ENCODE results near the gene DEF6. TPM values are rescaled to one million over a fixed set of nuclear protein-coding genes. Genes with fewer than 3 reads are reported as not detected.

Gene DEF6
- total RNA-seq, 1 experiment from 2014 or later = 5.7 TPM

DNA sequence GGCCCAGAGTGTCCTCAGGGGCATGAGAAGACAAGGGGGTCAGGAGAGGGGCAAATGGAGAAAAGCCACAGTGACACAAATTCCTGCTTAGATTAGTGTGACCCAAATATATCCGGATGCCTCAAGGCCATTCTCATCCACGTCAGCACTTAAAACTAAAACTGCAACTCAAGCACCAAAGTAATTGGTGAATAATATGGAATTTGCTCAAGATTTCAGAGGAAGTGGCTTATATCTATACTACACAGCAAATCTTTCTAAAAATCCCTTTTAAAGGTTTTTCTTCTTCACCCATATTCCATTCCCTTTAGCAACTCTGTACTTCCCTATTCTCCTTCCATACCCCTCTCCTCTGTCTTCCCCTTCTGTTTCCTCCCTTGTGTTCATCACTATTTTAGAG is 15.2 kb downstream of the DEF6 start:
- H3K27ac Mint-ChIP-seq (ENCODE audit: unreplicated experiment) = no peak overlapping the region
- no peaks in the 10 kb centered on the region for H3K27me3 ChIP-seq (replicated peaks; ENCODE audit: control insufficient read depth, insufficient read depth, low read length)
- no peaks in the 10 kb centered on the region for H3K4me1 Mint-ChIP-seq (ENCODE audit: low read depth, unreplicated experiment)
- DNase-seq = no peak
- CTCF ChIA-PET = interaction anchor here (1.0 kb wide), 1 partner anchor 136 kb away, joined by 3 read pairs; no protein-coding TSS in a partner anchor
- no TSS peak for BruUV-seq (replicated peaks)
- H3K4me3 Mint-ChIP-seq (ENCODE audit: unreplicated experiment) = no peak overlapping the region
- H3K9me3 ChIP-seq = no peaks in the 10 kb centered on the region
- intact Hi-C loops (cut with micrococcal nuclease; ENCODE audit: unreplicated experiment) = no loop called here
- H3K4me1 ChIP-seq = peaks cover 8% of the 10 kb centered on the region
- H3K36me3 ChIP-seq (ENCODE audit: control insufficient read depth, insufficient read depth, low read length) = no peaks in the 10 kb centered on the region
- TF ChIP-seq, protein P1, sequence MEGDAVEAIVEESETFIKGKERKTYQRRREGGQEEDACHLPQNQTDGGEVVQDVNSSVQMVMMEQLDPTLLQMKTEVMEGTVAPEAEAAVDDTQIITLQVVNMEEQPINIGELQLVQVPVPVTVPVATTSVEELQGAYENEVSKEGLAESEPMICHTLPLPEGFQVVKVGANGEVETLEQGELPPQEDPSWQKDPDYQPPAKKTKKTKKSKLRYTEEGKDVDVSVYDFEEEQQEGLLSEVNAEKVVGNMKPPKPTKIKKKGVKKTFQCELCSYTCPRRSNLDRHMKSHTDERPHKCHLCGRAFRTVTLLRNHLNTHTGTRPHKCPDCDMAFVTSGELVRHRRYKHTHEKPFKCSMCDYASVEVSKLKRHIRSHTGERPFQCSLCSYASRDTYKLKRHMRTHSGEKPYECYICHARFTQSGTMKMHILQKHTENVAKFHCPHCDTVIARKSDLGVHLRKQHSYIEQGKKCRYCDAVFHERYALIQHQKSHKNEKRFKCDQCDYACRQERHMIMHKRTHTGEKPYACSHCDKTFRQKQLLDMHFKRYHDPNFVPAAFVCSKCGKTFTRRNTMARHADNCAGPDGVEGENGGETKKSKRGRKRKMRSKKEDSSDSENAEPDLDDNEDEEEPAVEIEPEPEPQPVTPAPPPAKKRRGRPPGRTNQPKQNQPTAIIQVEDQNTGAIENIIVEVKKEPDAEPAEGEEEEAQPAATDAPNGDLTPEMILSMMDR (IDR thresholded peaks at IDR 0.05; ENCODE audit: insufficient read depth in 1 of 2, low read depth in 1 of 2, low read length in 1 of 2, severe bottlenecking in 1 of 2, unreplicated experiment in 1 of 2) = no peak
- H3K36me3 Mint-ChIP-seq (ENCODE audit: insufficient read depth, unreplicated experiment) = peaks cover under 1% of the 10 kb centered on the region
- POLR2A ChIA-PET = no interaction called here
- no peak overlapping the region for H3K4me3 ChIP-seq (ENCODE audit: low read depth, low read length)
- H3K9me3 Mint-ChIP-seq (ENCODE audit: unreplicated experiment) = no peaks in the 10 kb centered on the region
- peaks cover 3% of the 10 kb centered on the region for H3K27me3 Mint-ChIP-seq (ENCODE audit: insufficient read depth, unreplicated experiment)

DNA sequence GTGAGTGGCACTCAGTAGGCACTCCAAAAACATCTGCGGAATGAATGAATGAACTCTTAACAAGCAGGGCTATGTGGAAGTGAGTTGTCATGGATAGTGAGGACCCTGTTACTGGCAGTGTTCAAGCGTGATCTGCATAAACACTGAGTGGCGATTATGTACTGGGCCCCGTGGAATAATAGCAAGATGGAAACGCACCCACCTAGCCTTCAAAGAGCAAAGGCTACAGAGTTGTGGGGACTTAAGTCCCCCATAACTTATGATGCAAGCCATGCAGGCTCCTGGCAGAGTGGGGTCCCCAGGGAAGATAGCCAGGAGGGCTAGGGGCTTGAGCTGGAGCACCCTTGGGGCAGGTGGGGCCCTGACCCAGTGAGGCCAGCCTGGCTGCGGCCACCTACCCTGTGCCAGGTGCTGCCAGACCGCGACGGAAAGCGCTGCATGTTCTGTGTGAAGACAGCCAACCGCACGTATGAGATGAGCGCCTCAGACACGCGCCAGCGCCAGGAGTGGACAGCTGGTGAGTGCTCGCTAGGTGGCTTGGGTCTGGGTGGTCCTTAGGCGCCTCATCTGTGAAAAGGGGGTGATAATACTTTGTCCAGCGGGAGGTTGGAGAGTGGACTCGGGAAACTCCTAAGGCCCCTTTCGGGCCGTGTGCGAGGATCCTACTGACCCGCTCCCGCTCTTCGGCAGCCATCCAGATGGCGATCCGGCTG is 20.0 kb downstream of the DEF6 start:
- Mint-ChIP-seq H3K9me3 (ENCODE audit: unreplicated experiment) (no peaks in the 10 kb centered on the region), H3K27ac (ENCODE audit: unreplicated experiment) (peak overlapping the region; percentile 92)
- BruUV-seq (replicated peaks) = no TSS peak

More for the DNA sequence above, 20.0 kb downstream of the DEF6 start:
- Histone ChIP-seq H3K4me3 (ENCODE audit: low read depth, low read length) (peak overlapping the region; percentile 59), H3K36me3 (ENCODE audit: control insufficient read depth, insufficient read depth, low read length) (no peaks in the 10 kb centered on the region), H3K9me3 (no peaks in the 10 kb centered on the region), H3K27me3 (replicated peaks; ENCODE audit: control insufficient read depth, insufficient read depth, low read length) (no peaks in the 10 kb centered on the region), H3K4me1 (peaks cover 14% of the 10 kb centered on the region)
- intact Hi-C loops (cut with micrococcal nuclease; ENCODE audit: unreplicated experiment) = loop anchor here (1.0 kb wide), 4 partner anchors 10 to 43 kb away; partner anchors contain the start of gene DEF6
- TF ChIP-seq, protein P1 (IDR thresholded peaks at IDR 0.05; ENCODE audit: insufficient read depth in 1 of 2, low read depth in 1 of 2, low read length in 1 of 2, severe bottlenecking in 1 of 2, unreplicated experiment in 1 of 2) = peak in 1 of 2 experiments; percentile 29
- peaks cover 6% of the 10 kb centered on the region for H3K36me3 Mint-ChIP-seq (ENCODE audit: insufficient read depth, unreplicated experiment)
- ChIA-PET CTCF (interaction anchor here (0.6 to 2.0 kb wide), 8 partner anchors 10 to 1252 kb away, joined by 3 to 19 read pairs (median 8); partner anchors contain the start of genes FANCE and PPARD), POLR2A (interaction anchor here (1.0 to 1.6 kb wide), 4 partner anchors 10 to 179 kb away, joined by 3 to 8 read pairs (median 4); partner anchors contain the start of genes FANCE, TEAD3 and ZNF76)
- peak overlapping the region; percentile 98 for H3K4me3 Mint-ChIP-seq (ENCODE audit: unreplicated experiment)
- no peaks in the 10 kb centered on the region for H3K27me3 Mint-ChIP-seq (ENCODE audit: insufficient read depth, unreplicated experiment)
- peaks cover 15% of the 10 kb centered on the region for H3K4me1 Mint-ChIP-seq (ENCODE audit: low read depth, unreplicated experiment)
- DNase-seq = peak in 1 of 2 experiments; percentile 38
